HG03108 (cell line): ENCODE measurements around the gene HIC2.
"Not testable (repeated sequence)": the region's sequence is repeated elsewhere in the genome, so short reads cannot be mapped to it uniquely, and the experiment has no call there.

ENCODE experiments used
- ATAC-seq: cut with Tn5 transposase; IDR thresholded peaks from one replicate; pipeline ENCODE4 v1.9.1; 2021; ENCODE audit warnings: moderate library complexity; ENCODE audit not compliant: unreplicated experiment

The HIC2 gene

GRCh38 chr22:21434378-21435233 is 17.4 kb downstream of the HIC2 start:
- ATAC-seq, result not testable (repeated sequence)

- not testable (repeated sequence) for ATAC-seq
Observed at GRCh38 chr22:21435998-21436810, 19.0 kb downstream of the HIC2 start.

GRCh38 chr22:21438013-21438412 is 20.8 kb downstream of the HIC2 start:
- not testable (repeated sequence) for ATAC-seq

GRCh38 chr22:21440018-21440636 is 23.0 kb downstream of the HIC2 start:
- not testable (repeated sequence) for ATAC-seq

- not testable (repeated sequence) for ATAC-seq
Observed at GRCh38 chr22:21440676-21441075, 23.5 kb downstream of the HIC2 start.

GRCh38 chr22:21441170-21441569 is 24.0 kb downstream of the HIC2 start:
- ATAC-seq, result not testable (repeated sequence)

GRCh38 chr22:21442123-21442522 is 25.0 kb downstream of the HIC2 start:
- ATAC-seq, result not testable (repeated sequence)

GRCh38 chr22:21442646-21443045 is 25.5 kb downstream of the HIC2 start:
- not testable (repeated sequence) for ATAC-seq

- no peak for ATAC-seq
Observed at GRCh38 chr22:21443057-21443734, 26.0 kb downstream of the HIC2 start.

- ATAC-seq, result no peak
Observed at GRCh38 chr22:21443735-21444421, 26.7 kb downstream of the HIC2 start.

- no peak for ATAC-seq
Observed at GRCh38 chr22:21444701-21445436, 27.7 kb downstream of the HIC2 start.

GRCh38 chr22:21445437-21446127 is 28.4 kb downstream of the HIC2 start:
- no peak for ATAC-seq

- ATAC-seq, result no peak
Observed at GRCh38 chr22:21446128-21446826, 29.1 kb downstream of the HIC2 start.

- no peak for ATAC-seq
Observed at GRCh38 chr22:21446827-21447690, 29.9 kb downstream of the HIC2 start.

GRCh38 chr22:21447694-21448402 is 30.7 kb downstream of the HIC2 start:
- ATAC-seq, result no peak

GRCh38 chr22:21448627-21449416 is 31.7 kb downstream of the HIC2 start:
- ATAC-seq, result no peak
